8988T (cell line): Measurements from ENCODE around the gene NRDC.
"Not testable (repeated sequence)": the region's sequence is repeated elsewhere in the genome, so short reads cannot be mapped to it uniquely, and the experiment has no call there.

Experiments
- DNase-seq: peaks from one replicate; pipeline ENCODE4 v3.0.0; 2011

NRDC gene

GRCh38 chr1:51840743-51841461 is 37.6 kb downstream of the NRDC start:
- DNase-seq: no peak

- DNase-seq: no peak
Observed at GRCh38 chr1:51840182-51840581, 38.3 kb downstream of the NRDC start.

- DNase-seq: no peak
Observed at GRCh38 chr1:51839094-51839493, 39.4 kb downstream of the NRDC start.

- no peak for DNase-seq
Observed at GRCh38 chr1:51837243-51837642, 41.3 kb downstream of the NRDC start.

- DNase-seq: no peak
Observed at GRCh38 chr1:51833700-51834099, 44.8 kb downstream of the NRDC start.

- DNase-seq: no peak
Observed at GRCh38 chr1:51829058-51829457, 49.5 kb downstream of the NRDC start.

- no peak for DNase-seq
Observed at GRCh38 chr1:51819810-51820209, 58.7 kb downstream of the NRDC start.

GRCh38 chr1:51819021-51819420 is 59.5 kb downstream of the NRDC start:
- DNase-seq: not testable (repeated sequence)

GRCh38 chr1:51818487-51818886 is 60.0 kb downstream of the NRDC start:
- DNase-seq: no peak

GRCh38 chr1:51814513-51814912 is 64.0 kb downstream of the NRDC start:
- no peak for DNase-seq

GRCh38 chr1:51799372-51799771 is 79.2 kb downstream of the NRDC start:
- DNase-seq: no peak

- DNase-seq: no peak
Observed at GRCh38 chr1:51794868-51795267, 83.7 kb downstream of the NRDC start.

- no peak for DNase-seq
Observed at GRCh38 chr1:51794260-51794659, 84.3 kb downstream of the NRDC start.

- DNase-seq: no peak
Observed at GRCh38 chr1:51792864-51793263, 85.7 kb downstream of the NRDC start.

- DNase-seq: no peak
Observed at GRCh38 chr1:51791888-51792287, 86.6 kb downstream of the NRDC start.

- no peak for DNase-seq
Observed at GRCh38 chr1:51790385-51790784, 88.1 kb downstream of the NRDC start.

- DNase-seq: no peak
Observed at GRCh38 chr1:51789342-51789741, 89.2 kb downstream of the NRDC start.

GRCh38 chr1:51788938-51789337 is 89.6 kb downstream of the NRDC start:
- DNase-seq: no peak

GRCh38 chr1:51784997-51785421 is 93.5 kb downstream of the NRDC start:
- DNase-seq: no peak

GRCh38 chr1:51780927-51781326 is 97.6 kb downstream of the NRDC start:
- DNase-seq: no peak

- DNase-seq: no peak
Observed at GRCh38 chr1:51776408-51776807, 102.1 kb downstream of the NRDC start.

- peak; percentile 13 for DNase-seq
Observed at GRCh38 chr1:51768971-51769588, 109.4 kb downstream of the NRDC start.

- no peak for DNase-seq
Observed at GRCh38 chr1:51761351-51761750, 117.2 kb downstream of the NRDC start.

GRCh38 chr1:51760872-51761271 is 117.7 kb downstream of the NRDC start:
- DNase-seq: no peak

- no peak for DNase-seq
Observed at GRCh38 chr1:51758310-51758709, 120.2 kb downstream of the NRDC start.
